MCF 10A (cell line): Measurements from ENCODE around the gene RPS15. TPM values are rescaled to one million over a fixed set of nuclear protein-coding genes. Genes with fewer than 3 reads are reported as not detected.

Experiments used
- BruUV-seq: library from RNA; stranded (reverse); fragments of 400-500 nt; replicated peaks from 2 replicates; lab custom pipeline; 2021; lab: Mats Ljungman, UMichigan
- CTCF ChIA-PET: fragments of 300-600 bp; sonication (Branson Sonifier 250); formaldehyde crosslinking; extraction: SDS; loops from one replicate; lab custom pipeline; 2021; ENCODE audit warnings: antibody characterized with exemption, inconsistent platforms; lab: Yijun Ruan, JAX
- POLR2A ChIA-PET: fragments of 300-600, 350-650 bp; sonication (Branson Sonifier 250); formaldehyde crosslinking; extraction: SDS; loops from one replicate; lab custom pipeline; 2020; ENCODE audit warnings: antibody characterized with exemption, inconsistent platforms; lab: Yijun Ruan, JAX
- DNase-seq: peaks from one replicate; pipeline ENCODE4 v3.0.0-alpha.2; 2018; ENCODE audit not compliant: unreplicated experiment
- H3K27ac Mint-ChIP-seq: one replicate; pipeline ENCODE4 v1.8.0; 2022; ENCODE audit warnings: mild to moderate bottlenecking, low read depth, mixed read lengths; ENCODE audit not compliant: unreplicated experiment
- H3K27me3 Mint-ChIP-seq: one replicate; pipeline ENCODE4 v1.8.0; 2022; ENCODE audit warnings: mixed read lengths; ENCODE audit not compliant: insufficient read depth, unreplicated experiment
- H3K36me3 Mint-ChIP-seq: one replicate; pipeline ENCODE4 v1.8.0; 2022; ENCODE audit warnings: mild to moderate bottlenecking, moderate library complexity, mixed read lengths; ENCODE audit not compliant: insufficient read depth, unreplicated experiment
- H3K4me1 Mint-ChIP-seq: one replicate; pipeline ENCODE4 v1.8.0; 2022; ENCODE audit warnings: mixed read lengths; ENCODE audit not compliant: insufficient read depth, unreplicated experiment
- H3K4me3 Mint-ChIP-seq: one replicate; pipeline ENCODE4 v1.8.0; 2022; ENCODE audit warnings: mild to moderate bottlenecking, moderate library complexity, mixed read lengths; ENCODE audit not compliant: unreplicated experiment
- H3K9me3 Mint-ChIP-seq: one replicate; pipeline ENCODE4 v1.8.0; 2022; ENCODE audit warnings: mixed read lengths; ENCODE audit not compliant: unreplicated experiment
- intact Hi-C: fragments of 100-400 bp; cut with micrococcal nuclease; formaldehyde crosslinking; loops from 2 replicates; pipeline ENCODE4 v1.14.1; 2022
- total RNA-seq: library from RNA; stranded (reverse); gene quantifications from 2 replicates; pipeline ENCODE4 v1.2.3, GENCODE V29; 2022
- TF ChIP-seq, protein P1 (sequence below): fragments of 200-600 bp; IDR thresholded peaks from one replicate; pipeline ENCODE4 v1.8.0; 2022; ENCODE audit warnings: antibody characterized with exemption, mild to moderate bottlenecking; ENCODE audit not compliant: unreplicated experiment

The RPS15 gene
- total RNA-seq, 1 experiment from 2014 or later, result 1,168 TPM

DNA sequence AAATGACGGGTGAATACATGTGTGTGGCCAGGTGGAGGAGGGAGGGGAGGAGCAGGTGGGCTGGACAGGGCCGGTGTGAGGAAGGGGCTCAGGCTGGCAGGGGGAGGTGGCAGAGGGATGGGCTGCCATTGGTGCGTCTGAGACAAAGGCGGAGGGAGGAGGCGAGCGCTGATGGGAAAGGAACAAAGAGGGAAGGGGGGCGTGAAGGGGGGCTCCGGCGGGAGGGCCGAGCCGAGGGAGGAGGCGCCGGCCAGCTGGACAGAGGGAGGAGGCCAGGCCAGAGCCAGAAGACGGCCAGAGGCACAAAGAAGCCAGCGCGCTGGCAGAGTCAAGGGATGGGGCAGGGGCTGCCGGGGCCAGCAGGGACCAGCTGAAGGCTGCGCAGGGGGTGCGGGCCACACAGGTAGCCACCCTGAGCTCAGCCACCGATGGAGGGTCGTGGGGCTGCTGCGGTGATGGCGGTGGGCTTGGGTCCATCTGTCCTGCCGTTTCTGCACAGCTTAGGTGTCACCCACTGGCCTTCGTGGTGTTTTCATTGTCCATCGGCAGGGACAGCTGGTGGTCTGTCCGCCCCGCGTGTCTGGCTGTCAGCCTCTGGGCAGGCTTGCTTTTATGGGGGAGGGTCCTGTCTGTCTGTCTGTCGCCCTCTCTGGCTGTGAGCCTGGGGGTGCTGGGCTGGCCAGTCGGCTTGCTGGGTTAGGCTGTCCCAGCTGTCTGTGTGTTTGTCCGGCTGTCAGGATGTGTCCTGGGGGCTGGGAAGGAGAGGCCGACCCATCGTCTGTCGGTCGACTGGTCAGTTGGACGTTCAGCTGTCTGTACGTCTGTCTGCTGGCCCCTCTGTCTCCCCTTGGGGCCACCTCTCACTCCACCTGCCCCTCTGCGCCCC lies 14.0 kb downstream of the RPS15 start:
- BruUV-seq, result no TSS peak
- intact Hi-C loops, result no loop called here
- ChIA-PET CTCF (interaction anchor here (0.6 to 1.1 kb wide), 2 partner anchors 10 to 20 kb away, joined by 3 read pairs; no protein-coding TSS in a partner anchor), POLR2A (interaction anchor here (0.6 kb wide), 1 partner anchor 27 kb away, joined by 3 read pairs; the partner anchor contains the start of gene C19orf25)
- TF ChIP-seq, protein P1, sequence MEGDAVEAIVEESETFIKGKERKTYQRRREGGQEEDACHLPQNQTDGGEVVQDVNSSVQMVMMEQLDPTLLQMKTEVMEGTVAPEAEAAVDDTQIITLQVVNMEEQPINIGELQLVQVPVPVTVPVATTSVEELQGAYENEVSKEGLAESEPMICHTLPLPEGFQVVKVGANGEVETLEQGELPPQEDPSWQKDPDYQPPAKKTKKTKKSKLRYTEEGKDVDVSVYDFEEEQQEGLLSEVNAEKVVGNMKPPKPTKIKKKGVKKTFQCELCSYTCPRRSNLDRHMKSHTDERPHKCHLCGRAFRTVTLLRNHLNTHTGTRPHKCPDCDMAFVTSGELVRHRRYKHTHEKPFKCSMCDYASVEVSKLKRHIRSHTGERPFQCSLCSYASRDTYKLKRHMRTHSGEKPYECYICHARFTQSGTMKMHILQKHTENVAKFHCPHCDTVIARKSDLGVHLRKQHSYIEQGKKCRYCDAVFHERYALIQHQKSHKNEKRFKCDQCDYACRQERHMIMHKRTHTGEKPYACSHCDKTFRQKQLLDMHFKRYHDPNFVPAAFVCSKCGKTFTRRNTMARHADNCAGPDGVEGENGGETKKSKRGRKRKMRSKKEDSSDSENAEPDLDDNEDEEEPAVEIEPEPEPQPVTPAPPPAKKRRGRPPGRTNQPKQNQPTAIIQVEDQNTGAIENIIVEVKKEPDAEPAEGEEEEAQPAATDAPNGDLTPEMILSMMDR, result no peak
- H3K9me3 Mint-ChIP-seq, result no peaks in the 10 kb centered on the region
- peaks cover 11% of the 10 kb centered on the region for H3K36me3 Mint-ChIP-seq
- H3K27ac Mint-ChIP-seq, result no peak overlapping the region
- H3K4me3 Mint-ChIP-seq, result no peak overlapping the region
- DNase-seq, result no peak
- H3K4me1 Mint-ChIP-seq, result no peaks in the 10 kb centered on the region
- H3K27me3 Mint-ChIP-seq, result peaks cover 38% of the 10 kb centered on the region

DNA sequence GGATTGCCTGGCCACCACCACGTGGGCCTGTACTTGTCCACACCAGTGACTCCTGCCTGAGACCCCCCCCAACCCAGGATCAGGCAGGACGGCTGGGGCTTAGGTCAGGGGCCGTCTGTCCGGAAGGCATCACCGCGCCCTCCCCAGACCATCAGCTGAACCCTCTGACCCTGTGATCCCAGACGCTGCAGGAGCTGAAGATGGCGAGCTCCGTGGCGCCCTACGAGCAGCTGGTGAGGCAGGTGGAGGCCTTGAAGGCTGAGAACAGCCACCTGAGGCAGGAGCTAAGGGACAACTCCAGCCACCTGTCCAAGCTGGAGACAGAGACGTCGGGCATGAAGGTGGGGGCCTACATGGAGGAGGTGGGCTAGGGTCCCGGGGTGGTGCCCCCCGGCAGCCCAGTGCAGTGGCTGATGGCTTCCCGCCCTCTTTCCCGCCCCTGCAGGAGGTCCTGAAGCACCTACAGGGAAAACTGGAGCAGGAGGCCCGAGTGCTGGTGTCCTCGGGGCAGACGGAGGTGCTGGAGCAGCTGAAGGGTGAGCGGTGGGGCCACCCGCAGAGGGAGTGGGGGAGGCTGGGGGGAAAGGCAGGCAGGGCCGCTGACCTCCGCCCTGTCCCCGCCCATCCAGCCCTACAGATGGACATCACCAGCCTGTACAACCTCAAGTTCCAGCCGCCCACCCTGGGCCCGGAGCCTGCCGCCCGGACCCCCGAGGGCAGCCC lies 14.8 kb downstream of the RPS15 start:
- Mint-ChIP-seq H3K27me3 (peaks cover 30% of the 10 kb centered on the region), H3K27ac (no peak overlapping the region), H3K4me1 (no peaks in the 10 kb centered on the region), H3K36me3 (peaks cover 11% of the 10 kb centered on the region), H3K9me3 (no peaks in the 10 kb centered on the region), H3K4me3 (no peak overlapping the region)
- POLR2A ChIA-PET, result interaction anchor here (0.6 to 1.4 kb wide), 4 partner anchors 11 to 1980 kb away, joined by 3 read pairs; no protein-coding TSS in a partner anchor
- DNase-seq, result no peak
- TF ChIP-seq, protein P1, result no peak
- CTCF ChIA-PET, result interaction anchor here (0.6 to 1.1 kb wide), 3 partner anchors 9 to 138 kb away, joined by 3 to 6 read pairs (median 3); no protein-coding TSS in a partner anchor
- no TSS peak for BruUV-seq
- intact Hi-C loops, result no loop called here

DNA sequence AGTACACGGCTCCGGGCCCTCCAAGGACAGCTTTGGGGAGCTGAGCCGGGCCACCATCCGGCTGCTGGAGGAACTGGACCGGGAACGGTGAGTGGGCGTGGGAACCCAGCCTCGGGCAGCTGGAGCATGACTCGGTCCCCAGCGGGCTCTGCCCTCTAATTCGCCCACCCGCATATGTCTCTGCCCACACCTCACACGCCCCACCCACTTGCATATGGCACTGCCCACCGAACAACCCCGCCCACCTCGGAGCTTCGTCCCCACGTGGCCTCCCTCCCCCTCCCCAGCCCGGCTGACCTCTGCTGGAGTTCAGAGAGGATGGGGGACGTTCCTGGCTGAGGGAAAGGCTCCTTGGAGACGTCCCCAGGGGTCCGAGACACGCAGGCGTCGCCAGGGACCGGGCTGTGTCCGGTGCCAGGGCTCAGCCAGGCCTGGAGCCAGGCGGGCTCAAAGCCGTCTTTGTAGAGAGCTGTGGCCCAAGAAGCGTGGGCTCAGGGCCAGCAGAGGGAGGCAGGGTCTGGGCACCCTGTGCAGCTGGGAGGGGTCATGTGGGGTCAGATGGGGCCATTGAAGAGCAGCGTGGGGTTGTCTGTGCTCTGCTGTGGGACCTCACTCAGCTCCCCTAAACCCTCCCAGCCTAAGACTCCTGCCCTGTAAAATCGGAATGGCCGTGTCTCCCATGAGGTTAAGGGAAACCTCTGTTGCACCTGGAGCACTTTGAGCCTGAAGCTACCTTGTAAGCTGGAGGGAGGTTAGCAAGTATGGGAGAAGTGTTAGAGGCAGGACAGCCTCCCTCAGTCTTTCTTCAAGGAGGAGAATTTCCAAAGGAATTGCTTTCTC lies 15.5 kb downstream of the RPS15 start:
- Mint-ChIP-seq H3K9me3 (no peaks in the 10 kb centered on the region), H3K27me3 (peaks cover 26% of the 10 kb centered on the region), H3K4me3 (no peak overlapping the region), H3K4me1 (no peaks in the 10 kb centered on the region), H3K27ac (no peak overlapping the region), H3K36me3 (peaks cover 13% of the 10 kb centered on the region)
- TF ChIP-seq, protein P1, result no peak
- DNase-seq, result peak; percentile 70
- intact Hi-C loops, result no loop called here
- CTCF ChIA-PET, result interaction anchor here (0.6 kb wide), 1 partner anchor 108 kb away, joined by 3 read pairs; no protein-coding TSS in a partner anchor
- no TSS peak for BruUV-seq
- POLR2A ChIA-PET, result interaction anchor here (0.7 to 1.5 kb wide), 4 partner anchors 12 to 1979 kb away, joined by 3 to 7 read pairs (median 3); no protein-coding TSS in a partner anchor
